Motor neuron (in vitro differentiated cells): ENCODE results near the gene ZNF740. TPM values are rescaled to one million over a fixed set of nuclear protein-coding genes. Genes with fewer than 3 reads are reported as not detected.
A peak's percentile ranks its signal among the peaks of the same experiment; 100 is the strongest.

Experiments
- ATAC-seq, 8 experiments: fragments of 200-7000 bp; cut with Tn5 transposase; replicated peaks in 6 of 8; 2 replicates each; pipeline ENCODE4 v1.8.0; 2021; ENCODE audit warnings: mild to moderate bottlenecking in 8 of 8, moderate library complexity in 8 of 8
- H3K27ac ChIP-seq, 2 donors: fragments of 250-450 bp; sonication (Bioruptor Pico); 2 replicates each; pipeline ENCODE4 v1.9.0; 2021; ENCODE audit warnings: antibody characterized with exemption in 2 of 2, mild to moderate bottlenecking in 2 of 2, moderate library complexity in 1 of 2
- H3K4me1 ChIP-seq, 2 donors: fragments of 250-450 bp; sonication (Bioruptor Pico); replicated peaks in 1 of 2; 2 replicates each; pipeline ENCODE4 v1.6.1; 2021; ENCODE audit warnings: antibody characterized with exemption in 2 of 2, mild to moderate bottlenecking in 2 of 2, moderate library complexity in 1 of 2
- H3K4me3 ChIP-seq, 5 donors: fragments of 250-450 bp; sonication (Bioruptor Pico); 2 replicates each; pipeline ENCODE4 v1.9.0; 2021; ENCODE audit warnings: antibody characterized with exemption in 5 of 5, mild to moderate bottlenecking in 5 of 5, moderate library complexity in 4 of 5
- WGBS, 10 experiments: fragments of 450-650 bp; shearing (Covaris generic); methylation state at CpG; one replicate each; pipeline ENCODE4 v1.0.0; 2022; 5-methylcytosine and 5-hydroxymethylcytosine counted together
- in situ Hi-C, 9 experiments: fragments of 400-800 bp; cut with MboI; loops; one replicate each; pipeline ENCODE4 v1.15.0; 2021; ENCODE audit warnings: low sequenced_read_pairs in 9 of 9, low pct_unique_long_range_greater_than_20kb in 2 of 9; ENCODE audit not compliant: unreplicated experiment in 9 of 9
- total RNA-seq, 8 experiments: library from RNA; unstranded; fragments of 300-600 nt; gene quantifications; 2 replicates each; pipeline versions ENCODE4 v1.2.3 to v1.2.4, GENCODE V29; 2022

Gene ZNF740
- total RNA-seq, 8 experiments from 2014 or later = 13.8 to 39.8 (median 19.1) TPM

- H3K4me1 ChIP-seq = peaks cover 30 to 37% of the 10 kb centered on the region in 2 donors
- in situ Hi-C loops = no loop called here
- ATAC-seq = no peak
- no peak overlapping the region for H3K4me3 ChIP-seq
- 81 to 100% methylated on average over 1 to 3 of the region's 10 CpGs; no CpG with 5 or more reads in 8 of the 10 experiments for WGBS, 10 experiments
- no peak overlapping the region for H3K27ac ChIP-seq
Measured at GRCh38 chr12:53230108-53230845, 49.8 kb downstream of the ZNF740 start.

GRCh38 chr12:53231671-53231920 is 51.1 kb downstream of the ZNF740 start:
- in situ Hi-C loops = no loop called here
- no peak overlapping the region for H3K4me3 ChIP-seq
- no peak overlapping the region for H3K27ac ChIP-seq
- H3K4me1 ChIP-seq = peaks cover 28 to 33% of the 10 kb centered on the region in 2 donors
- ATAC-seq = peak in 2 of 8 experiments; percentile 2 to 13
- 0 to 29% methylated on average over 1 of the region's 9 CpGs; no CpG with 5 or more reads in 8 of the 10 experiments for WGBS, 10 experiments

GRCh38 chr12:53231921-53232645 is 51.6 kb downstream of the ZNF740 start, which contains the start of gene RARG:
Gene RARG (minus strand): TSS chr12:53232209. CDS start chr12:53227545, 4,664 bp downstream.
- peaks cover 28 to 33% of the 10 kb centered on the region in 2 donors for H3K4me1 ChIP-seq
- WGBS, 10 experiments = 0 to 60% methylated on average over 2 of the region's 44 CpGs; no CpG with 5 or more reads in 8 of the 10 experiments
- H3K4me3 ChIP-seq = peak within 1 kb of the TSS in 1 of 5 donors; percentile 19
- no peak within 1 kb of the TSS for H3K27ac ChIP-seq
- peak; percentile 38 to 78 (median 54) for ATAC-seq
- in situ Hi-C loops = no loop called here

- Histone ChIP-seq H3K4me1 (peaks cover 28 to 33% of the 10 kb centered on the region in 2 donors), H3K4me3 (no peak overlapping the region), H3K27ac (no peak overlapping the region)
- 0 to 53% (median 25%) methylated on average over 1 to 7 of the region's 11 CpGs; no CpG with 5 or more reads in 4 of the 10 experiments for WGBS, 10 experiments
- in situ Hi-C loops = no loop called here
- peak; percentile 63 to 82 (median 76) for ATAC-seq
Measured at GRCh38 chr12:53232646-53233461, 52.3 kb downstream of the ZNF740 start.

GRCh38 chr12:53233671-53234121 is 53.2 kb downstream of the ZNF740 start:
- peak in 3 of 8 experiments; percentile 5 to 39 (median 14) for ATAC-seq
- Histone ChIP-seq H3K27ac (peak overlapping the region in 1 of 2 donors; percentile 12), H3K4me1 (peaks cover 28 to 33% of the 10 kb centered on the region in 2 donors), H3K4me3 (no peak overlapping the region)
- in situ Hi-C loops = no loop called here
- WGBS, 10 experiments = 20 to 86% (median 80%) methylated on average over 1 of the region's 7 CpGs; no CpG with 5 or more reads in 7 of the 10 experiments

GRCh38 chr12:53234271-53234914 is 53.9 kb downstream of the ZNF740 start:
- peaks cover 28 to 33% of the 10 kb centered on the region in 2 donors for H3K4me1 ChIP-seq
- 0 to 7% methylated on average over 3 of the region's 12 CpGs; no CpG with 5 or more reads in 8 of the 10 experiments for WGBS, 10 experiments
- peak in 7 of 8 experiments; percentile 5 to 65 (median 49) for ATAC-seq
- no peak overlapping the region for H3K4me3 ChIP-seq
- H3K27ac ChIP-seq = peak overlapping the region in 1 of 2 donors; percentile 12
- in situ Hi-C loops = no loop called here

GRCh38 chr12:53235164-53235563 is 54.6 kb downstream of the ZNF740 start:
- no peak for ATAC-seq
- H3K4me1 ChIP-seq = peaks cover 28 to 33% of the 10 kb centered on the region in 2 donors
- in situ Hi-C loops = no loop called here

GRCh38 chr12:53235742-53236442 is 55.4 kb downstream of the ZNF740 start:
- H3K27ac ChIP-seq = no peak overlapping the region
- peaks cover 28 to 33% of the 10 kb centered on the region in 2 donors for H3K4me1 ChIP-seq
- in situ Hi-C loops = no loop called here
- no peak overlapping the region for H3K4me3 ChIP-seq
- WGBS, 10 experiments = 20 to 100% (median 74%) methylated on average over 1 to 6 of the region's 9 CpGs; no CpG with 5 or more reads in 2 of the 10 experiments
- ATAC-seq = no peak

More at GRCh38 chr12:53235164-53235563, 54.6 kb downstream of the ZNF740 start:
- Histone ChIP-seq H3K27ac (no peak overlapping the region), H3K4me3 (no peak overlapping the region)
- 60 to 90% methylated on average over 1 to 2 of the region's 3 CpGs; no CpG with 5 or more reads in 8 of the 10 experiments for whole genome bisulfite sequencing, 10 experiments

GRCh38 chr12:53236443-53237111 is 56.1 kb downstream of the ZNF740 start:
- Histone ChIP-seq H3K27ac (no peak overlapping the region), H3K4me3 (no peak overlapping the region), H3K4me1 (peaks cover 28 to 35% of the 10 kb centered on the region in 2 donors)
- ATAC-seq = no peak
- in situ Hi-C loops = no loop called here
- 80 to 89% methylated on average over 1 of the region's 1 CpG; no CpG with 5 or more reads in 8 of the 10 experiments for WGBS, 10 experiments

- 19 to 100% (median 92%) methylated on average over 1 to 7 of the region's 10 CpGs; no CpG with 5 or more reads in 2 of the 10 experiments for WGBS, 10 experiments
- in situ Hi-C loops = no loop called here
- no peak for ATAC-seq
- Histone ChIP-seq H3K27ac (no peak overlapping the region), H3K4me1 (peaks cover 0 to 15% of the 10 kb centered on the region in 2 donors), H3K4me3 (no peak overlapping the region)
Measured at GRCh38 chr12:53239643-53240258, 59.2 kb downstream of the ZNF740 start.
